ENCODE data around the gene PPP4R3A. TPM values are rescaled to one million over a fixed set of nuclear protein-coding genes. Genes with fewer than 3 reads are reported as not detected.

The PPP4R3A gene
- total RNA-seq, 2 experiments from 2014 or later, result 106 to 111 TPM

DNA sequence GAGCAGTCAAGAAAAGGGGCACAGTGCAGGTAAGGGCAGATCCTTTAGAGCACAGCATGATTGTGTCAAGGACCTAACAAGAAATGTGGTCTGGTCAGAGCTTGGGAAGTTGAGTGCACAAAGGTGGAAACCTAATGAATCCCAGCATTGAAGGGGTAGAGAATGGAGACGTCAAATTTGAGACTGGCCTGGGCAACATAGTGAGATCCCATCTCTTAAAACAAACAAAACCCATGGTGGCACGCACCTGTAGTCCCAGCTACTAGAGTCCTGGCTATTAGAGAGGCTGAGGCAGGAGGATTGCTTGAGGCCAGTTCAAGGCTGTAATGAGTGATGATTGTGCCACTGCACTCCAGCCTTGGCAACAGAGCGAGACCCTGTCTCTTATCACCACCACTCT, 55.5 kb downstream of the PPP4R3A start:
- Mint-ChIP-seq H3K27me3 (no peaks in the 10 kb centered on the region), H3K4me3 (no peak overlapping the region), H3K36me3 (ENCODE audit: low read depth) (peaks cover 30% of the 10 kb centered on the region), H3K9me3 (no peaks in the 10 kb centered on the region), H3K4me1 (ENCODE audit: low read depth) (peaks cover 29% of the 10 kb centered on the region), H3K27ac (peak overlapping the region; percentile 55)
- TF ChIP-seq, protein P1, sequence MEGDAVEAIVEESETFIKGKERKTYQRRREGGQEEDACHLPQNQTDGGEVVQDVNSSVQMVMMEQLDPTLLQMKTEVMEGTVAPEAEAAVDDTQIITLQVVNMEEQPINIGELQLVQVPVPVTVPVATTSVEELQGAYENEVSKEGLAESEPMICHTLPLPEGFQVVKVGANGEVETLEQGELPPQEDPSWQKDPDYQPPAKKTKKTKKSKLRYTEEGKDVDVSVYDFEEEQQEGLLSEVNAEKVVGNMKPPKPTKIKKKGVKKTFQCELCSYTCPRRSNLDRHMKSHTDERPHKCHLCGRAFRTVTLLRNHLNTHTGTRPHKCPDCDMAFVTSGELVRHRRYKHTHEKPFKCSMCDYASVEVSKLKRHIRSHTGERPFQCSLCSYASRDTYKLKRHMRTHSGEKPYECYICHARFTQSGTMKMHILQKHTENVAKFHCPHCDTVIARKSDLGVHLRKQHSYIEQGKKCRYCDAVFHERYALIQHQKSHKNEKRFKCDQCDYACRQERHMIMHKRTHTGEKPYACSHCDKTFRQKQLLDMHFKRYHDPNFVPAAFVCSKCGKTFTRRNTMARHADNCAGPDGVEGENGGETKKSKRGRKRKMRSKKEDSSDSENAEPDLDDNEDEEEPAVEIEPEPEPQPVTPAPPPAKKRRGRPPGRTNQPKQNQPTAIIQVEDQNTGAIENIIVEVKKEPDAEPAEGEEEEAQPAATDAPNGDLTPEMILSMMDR (IDR thresholded peaks at IDR 0.05), result no peak
- ChIA-PET CTCF (interaction anchor here (0.8 to 2.3 kb wide), 4 partner anchors 17 to 131 kb away, joined by 3 to 8 read pairs (median 4); no protein-coding TSS in a partner anchor), POLR2A (interaction anchor here (0.8 to 2.0 kb wide), 4 partner anchors 9 to 55 kb away, joined by 3 to 11 read pairs (median 4); no protein-coding TSS in a partner anchor)
- ATAC-seq, result no peak
- no peak for DNase-seq
- intact Hi-C loops (cut with micrococcal nuclease), result no loop called here

GRCh38 chr14:91454155-91454554, 56.0 kb downstream of the PPP4R3A start:
- DNase-seq (no peak), ATAC-seq (peak; percentile 34)
- H3K9me3 Mint-ChIP-seq, result no peaks in the 10 kb centered on the region
- peaks cover 29% of the 10 kb centered on the region for H3K4me1 Mint-ChIP-seq (ENCODE audit: low read depth)
- intact Hi-C loops (cut with micrococcal nuclease), result no loop called here
- TF ChIP-seq, protein P1 (IDR thresholded peaks at IDR 0.05), result no peak
- CTCF ChIA-PET, result interaction anchor here (0.7 to 2.3 kb wide), 5 partner anchors 12 to 277 kb away, joined by 3 to 8 read pairs (median 3); no protein-coding TSS in a partner anchor
- no peaks in the 10 kb centered on the region for H3K27me3 Mint-ChIP-seq
- POLR2A ChIA-PET, result interaction anchor here (0.8 to 2.0 kb wide), 5 partner anchors 9 to 55 kb away, joined by 3 to 11 read pairs (median 4); no protein-coding TSS in a partner anchor
- H3K36me3 Mint-ChIP-seq (ENCODE audit: low read depth), result peaks cover 29% of the 10 kb centered on the region
- peak overlapping the region; percentile 55 for H3K27ac Mint-ChIP-seq
- no peak overlapping the region for H3K4me3 Mint-ChIP-seq

- DNase-seq, result no peak
- H3K4me3 Mint-ChIP-seq, result no peak overlapping the region
- CTCF ChIA-PET, result interaction anchor here (0.7 to 2.3 kb wide), 5 partner anchors 12 to 277 kb away, joined by 3 to 8 read pairs (median 3); no protein-coding TSS in a partner anchor
- ATAC-seq, result peak; percentile 40
- POLR2A ChIA-PET, result interaction anchor here (0.6 to 2.0 kb wide), 6 partner anchors 8 to 56 kb away, joined by 3 to 11 read pairs (median 4); no protein-coding TSS in a partner anchor
- H3K27me3 Mint-ChIP-seq, result no peaks in the 10 kb centered on the region
- intact Hi-C loops (cut with micrococcal nuclease), result no loop called here
- TF ChIP-seq, protein P1 (IDR thresholded peaks at IDR 0.05), result no peak
- no peaks in the 10 kb centered on the region for H3K9me3 Mint-ChIP-seq
- H3K27ac Mint-ChIP-seq, result peak overlapping the region; percentile 55
- peaks cover 28% of the 10 kb centered on the region for H3K36me3 Mint-ChIP-seq (ENCODE audit: low read depth)
- peaks cover 29% of the 10 kb centered on the region for H3K4me1 Mint-ChIP-seq (ENCODE audit: low read depth)
Observed at GRCh38 chr14:91453744-91454143, 56.4 kb downstream of the PPP4R3A start.

DNA sequence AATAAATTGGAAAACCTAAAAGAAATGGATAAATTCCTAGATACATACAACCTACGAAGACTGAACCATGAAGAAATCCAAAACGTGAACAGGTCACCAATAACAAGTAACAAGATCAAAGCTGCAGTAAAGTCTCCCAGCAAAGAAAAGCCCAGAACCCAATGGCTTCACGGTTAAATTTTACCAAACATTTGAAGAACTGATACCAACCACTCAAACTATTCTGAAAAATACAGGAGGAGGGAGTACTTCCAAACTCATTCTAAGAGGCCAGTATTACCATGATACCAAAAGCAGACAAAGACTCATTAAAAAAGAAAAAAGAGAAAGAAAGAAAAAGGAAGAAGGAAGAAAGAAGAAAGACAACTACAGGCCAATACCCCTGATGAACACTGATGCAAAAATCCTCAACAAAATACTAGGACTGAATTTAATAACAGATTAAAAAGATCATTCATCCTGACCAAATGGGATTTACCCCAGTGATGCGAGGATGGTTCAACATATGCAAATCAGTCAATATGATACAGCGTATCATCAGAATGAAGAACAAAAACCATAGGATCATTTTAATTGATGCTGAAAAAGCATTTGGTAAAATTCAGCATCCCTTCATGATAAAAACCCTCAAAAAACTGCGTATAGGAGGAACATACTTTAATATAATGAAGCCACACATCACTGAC, 65.6 kb downstream of the PPP4R3A start:
- Mint-ChIP-seq H3K4me3 (no peak overlapping the region), H3K27me3 (peaks cover 3% of the 10 kb centered on the region), H3K36me3 (ENCODE audit: low read depth) (no peaks in the 10 kb centered on the region), H3K4me1 (ENCODE audit: low read depth) (no peaks in the 10 kb centered on the region), H3K27ac (no peak overlapping the region), H3K9me3 (no peaks in the 10 kb centered on the region)
- ATAC-seq (no peak), DNase-seq (no peak)
- intact Hi-C loops (cut with micrococcal nuclease), result no loop called here
- TF ChIP-seq, protein P1 (IDR thresholded peaks at IDR 0.05), result no peak
- POLR2A ChIA-PET, result interaction anchor here (0.7 to 1.5 kb wide), 2 partner anchors 9 to 26 kb away, joined by 3 to 4 read pairs; no protein-coding TSS in a partner anchor
- CTCF ChIA-PET, result no interaction called here

DNA sequence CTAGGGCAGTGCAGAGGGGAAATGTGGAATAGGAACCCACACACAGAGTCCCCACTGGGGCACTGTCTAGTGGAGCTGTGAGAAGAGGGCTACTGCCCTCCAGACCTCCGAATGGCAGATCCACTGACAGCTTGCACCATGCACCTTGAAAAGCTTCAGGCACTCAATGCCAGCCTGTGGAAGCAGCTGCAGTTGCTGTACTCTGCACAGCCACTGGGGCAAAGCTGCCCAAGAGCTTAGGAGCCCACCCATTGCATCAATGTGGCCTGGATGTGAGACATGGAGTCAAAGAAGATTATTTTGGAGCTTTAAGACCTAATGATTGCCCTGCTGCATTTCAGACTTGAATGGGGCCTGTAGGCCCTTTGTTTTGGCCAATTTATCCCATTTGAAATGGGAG, 70.8 kb downstream of the PPP4R3A start:
- no peak overlapping the region for H3K27ac Mint-ChIP-seq
- ATAC-seq, result no peak
- CTCF ChIA-PET, result interaction anchor here (1.2 to 1.6 kb wide), 2 partner anchors 12 to 557 kb away, joined by 3 to 5 read pairs; no protein-coding TSS in a partner anchor
- peaks cover 3% of the 10 kb centered on the region for H3K27me3 Mint-ChIP-seq
- peaks cover 3% of the 10 kb centered on the region for H3K36me3 Mint-ChIP-seq (ENCODE audit: low read depth)
- H3K4me1 Mint-ChIP-seq (ENCODE audit: low read depth), result no peaks in the 10 kb centered on the region
- intact Hi-C loops (cut with micrococcal nuclease), result no loop called here
- no peak overlapping the region for H3K4me3 Mint-ChIP-seq
- TF ChIP-seq, protein P1 (IDR thresholded peaks at IDR 0.05), result no peak
- H3K9me3 Mint-ChIP-seq, result no peaks in the 10 kb centered on the region
- POLR2A ChIA-PET, result interaction anchor here (1.6 kb wide), 1 partner anchor 25 kb away, joined by 4 read pairs; no protein-coding TSS in a partner anchor
- DNase-seq, result no peak

Measured in activated CD8-positive, alpha-beta T cell treated with anti-CD3 and anti-CD28 coated beads for 36 hours (primary cell).